BE2C (cell line): ENCODE measurements around the gene SZT2.

Experiments
- DNase-seq: peaks from one replicate; pipeline ENCODE4 v3.0.0-alpha.2; 2020
- H3K27me3 ChIP-seq: fragments of 250-450 bp; sonication (Bioruptor Pico); 2 replicates; pipeline ENCODE4 v1.5.1; 2020; ENCODE audit warnings: mild to moderate bottlenecking
- H3K36me3 ChIP-seq: fragments of 250-450 bp; sonication (Bioruptor Pico); 2 replicates; pipeline ENCODE4 v1.5.1; 2020; ENCODE audit warnings: mild to moderate bottlenecking
- H3K4me1 ChIP-seq: fragments of 250-450 bp; sonication (Bioruptor Pico); 2 replicates; pipeline ENCODE4 v1.5.1; 2020
- H3K4me3 ChIP-seq: 2 replicates; pipeline ENCODE4 v1.5.1; 2011; ENCODE audit warnings: low read depth, low read length
- H3K9me3 ChIP-seq: fragments of 250-450 bp; sonication (Bioruptor Pico); 2 replicates; pipeline ENCODE4 v1.5.1; 2020
- CTCF ChIP-seq: IDR thresholded peaks from 2 replicates; pipeline ENCODE4 v1.5.1; 2012; ENCODE audit warnings: mild to moderate bottlenecking, low read depth, low read length

Gene SZT2

GRCh38 chr1:43418858-43419257 lies 29.2 kb downstream of the SZT2 start:
- Histone ChIP-seq H3K36me3 (no peaks in the 10 kb centered on the region), H3K27me3 (no peaks in the 10 kb centered on the region), H3K4me1 (no peaks in the 10 kb centered on the region), H3K9me3 (no peaks in the 10 kb centered on the region), H3K4me3 (no peak overlapping the region)
- DNase-seq: no peak
- TF ChIP-seq CTCF: no peak

GRCh38 chr1:43419627-43420425 lies 30.1 kb downstream of the SZT2 start:
- DNase-seq: no peak
- no peaks in the 10 kb centered on the region for H3K36me3 ChIP-seq
- H3K4me1 ChIP-seq: no peaks in the 10 kb centered on the region
- H3K27me3 ChIP-seq: no peaks in the 10 kb centered on the region
- no peak for TF ChIP-seq CTCF
- no peak overlapping the region for H3K4me3 ChIP-seq
- H3K9me3 ChIP-seq: no peaks in the 10 kb centered on the region

GRCh38 chr1:43420874-43421273 lies 31.2 kb downstream of the SZT2 start:
- Histone ChIP-seq H3K27me3 (no peaks in the 10 kb centered on the region), H3K4me3 (no peak overlapping the region), H3K9me3 (no peaks in the 10 kb centered on the region), H3K4me1 (no peaks in the 10 kb centered on the region), H3K36me3 (no peaks in the 10 kb centered on the region)
- DNase-seq: no peak
- TF ChIP-seq CTCF: no peak

GRCh38 chr1:43421396-43421795 lies 31.7 kb downstream of the SZT2 start:
- Histone ChIP-seq H3K4me1 (no peaks in the 10 kb centered on the region), H3K4me3 (no peak overlapping the region), H3K27me3 (no peaks in the 10 kb centered on the region), H3K9me3 (no peaks in the 10 kb centered on the region), H3K36me3 (no peaks in the 10 kb centered on the region)
- no peak for TF ChIP-seq CTCF
- no peak for DNase-seq

- Histone ChIP-seq H3K4me1 (no peaks in the 10 kb centered on the region), H3K27me3 (no peaks in the 10 kb centered on the region), H3K36me3 (no peaks in the 10 kb centered on the region), H3K9me3 (no peaks in the 10 kb centered on the region), H3K4me3 (no peak overlapping the region)
- no peak for TF ChIP-seq CTCF
- no peak for DNase-seq
Observed at GRCh38 chr1:43421976-43422750, 32.5 kb downstream of the SZT2 start.

GRCh38 chr1:43422995-43423671 lies 33.4 kb downstream of the SZT2 start:
- DNase-seq: no peak
- no peaks in the 10 kb centered on the region for H3K4me1 ChIP-seq
- H3K36me3 ChIP-seq: no peaks in the 10 kb centered on the region
- H3K27me3 ChIP-seq: no peaks in the 10 kb centered on the region
- H3K4me3 ChIP-seq: no peak overlapping the region
- TF ChIP-seq CTCF: no peak
- no peaks in the 10 kb centered on the region for H3K9me3 ChIP-seq
